K562 treated with DMSO at 1 percent for 24 hours (cell line): ENCODE data around the gene MTF2. TPM values are rescaled to one million over a fixed set of nuclear protein-coding genes. Genes with fewer than 3 reads are reported as not detected.

Experiments
- total RNA-seq: library from RNA; unstranded; fragments of 300-600 nt; gene quantifications from 2 replicates; pipeline ENCODE4 v1.2.3, GENCODE V29; 2022; ENCODE audit warnings: low read depth; ENCODE audit not compliant: insufficient read depth

MTF2 gene
- 20.9 and 22.0 TPM in 2 replicates for total RNA-seq

DNA sequence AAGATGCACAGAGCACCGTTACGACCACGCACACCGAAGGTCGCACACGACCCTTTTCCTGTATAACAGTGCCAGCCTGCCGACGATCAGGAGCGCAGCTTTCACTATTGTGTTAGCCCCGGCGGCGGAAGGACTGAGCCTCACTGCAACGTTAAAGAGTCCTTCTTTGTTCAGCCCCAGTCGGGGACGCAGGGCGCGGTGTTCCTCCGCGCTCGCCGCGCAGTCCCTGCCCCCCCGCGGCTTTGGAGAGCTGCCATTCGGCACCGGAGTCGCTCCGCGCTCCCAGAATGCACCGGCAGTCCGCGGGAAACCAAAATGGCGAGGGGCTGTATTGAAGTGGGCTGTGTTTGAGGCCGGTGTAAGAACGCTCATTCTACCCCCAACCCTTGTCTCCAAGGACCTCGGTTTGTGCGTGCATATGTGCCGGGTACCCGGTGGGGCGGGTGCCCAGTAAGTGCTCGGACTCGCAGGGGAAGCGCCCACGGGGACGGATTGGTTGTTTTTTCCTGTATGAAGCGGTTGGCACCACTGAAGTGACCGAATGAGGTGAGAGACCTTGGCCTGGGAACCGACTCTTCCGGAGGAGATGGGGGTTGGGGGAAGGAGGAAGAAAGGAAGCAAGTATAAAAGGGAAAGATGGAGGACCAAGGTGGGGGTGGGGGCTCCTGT lies at the start of gene MTF2:
Gene MTF2 (plus strand): TSS at position 298 of the 669 bp plus-strand sequence. CDS start 244 bp downstream, at position 542.

DNA sequence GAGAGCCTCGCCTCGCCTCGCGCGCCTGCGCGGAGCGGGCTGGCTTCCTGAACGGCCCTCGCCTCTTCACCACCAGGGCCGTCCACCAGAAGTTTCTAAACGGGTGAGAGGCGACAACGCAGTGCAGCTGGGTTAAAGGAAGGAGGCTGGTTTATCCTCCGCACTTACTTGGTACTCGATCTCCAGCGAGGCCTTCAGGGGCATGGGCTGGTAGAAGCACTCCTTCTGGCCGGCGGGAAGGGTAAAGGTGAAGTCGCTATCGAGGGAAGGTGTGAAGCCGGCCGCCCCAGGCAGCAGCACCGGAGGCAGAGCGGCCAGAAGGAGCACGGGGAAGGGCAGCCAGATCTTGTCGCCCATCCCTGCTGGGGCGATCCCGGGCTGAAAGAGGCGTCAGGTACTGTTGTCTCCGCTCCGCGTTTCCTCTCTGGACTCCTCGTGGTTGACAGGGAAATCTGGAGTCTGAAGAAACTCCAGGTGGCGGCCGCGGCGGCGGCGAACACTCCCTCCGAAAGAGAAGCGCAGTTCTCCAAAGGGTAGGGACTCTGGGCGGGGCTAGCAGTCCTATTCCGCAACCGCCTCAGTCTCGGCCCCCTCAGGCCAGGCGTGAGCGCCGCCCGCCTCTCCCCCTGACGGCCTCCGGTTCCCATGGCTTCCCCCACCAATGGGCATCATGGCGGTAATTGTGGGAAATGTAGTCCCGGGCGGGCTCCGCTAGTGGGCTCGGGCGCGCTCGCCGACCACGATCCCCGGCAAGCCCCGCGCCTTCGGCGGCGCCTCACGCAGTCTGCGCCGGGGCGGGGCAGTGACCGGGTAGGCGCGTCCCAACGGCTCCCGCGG lies 101.0 kb downstream of the MTF2 start, which contains the start of gene TMED5:
Gene TMED5 (minus strand): TSS at position 528 of the 837 bp plus-strand sequence. CDS start 171 bp downstream, at position 357.

DNA sequence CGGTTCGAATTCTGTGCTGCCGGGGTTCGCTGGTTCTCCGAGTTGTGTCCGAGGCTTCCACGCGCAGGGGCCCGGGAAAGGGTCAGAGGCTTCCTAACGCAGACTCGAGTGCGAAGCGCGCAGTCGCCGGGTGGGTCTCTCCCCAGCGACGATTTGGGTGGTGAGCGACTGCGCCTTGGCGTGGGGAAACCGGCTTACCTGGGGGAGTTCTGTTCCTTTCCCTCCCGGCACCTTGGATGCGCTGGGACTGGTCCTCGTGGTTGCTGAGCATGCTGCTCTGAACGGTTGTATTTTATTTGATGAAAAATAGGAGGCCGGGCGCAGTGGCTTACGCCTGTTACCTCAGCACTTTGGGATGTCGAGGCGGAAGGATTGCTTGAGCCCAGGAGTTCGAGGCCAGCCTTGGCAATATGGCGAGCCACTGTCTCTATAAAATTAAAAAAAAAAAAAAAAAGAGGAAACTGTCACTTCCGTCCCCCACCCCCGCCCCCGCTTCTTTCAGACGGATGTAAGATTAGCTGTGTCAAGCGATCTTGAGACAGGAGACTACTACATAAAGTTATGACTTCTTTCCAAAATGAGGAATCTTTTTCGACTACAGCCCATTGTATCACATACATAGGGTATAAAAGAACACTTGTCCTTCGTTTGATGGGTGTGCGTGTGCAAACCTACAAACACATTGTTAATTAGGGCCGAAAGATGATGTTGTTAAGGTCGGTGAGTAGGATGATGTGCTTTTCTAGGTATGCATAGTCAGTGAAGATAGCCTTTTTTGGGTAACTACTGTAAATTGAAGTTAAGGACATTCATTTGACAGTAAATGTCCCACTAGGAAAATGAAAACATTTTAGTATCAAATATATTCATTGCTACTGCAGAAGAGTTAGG lies 101.9 kb downstream of the MTF2 start, which contains the start of gene CCDC18:
Gene CCDC18 (plus strand): TSS at position 2 of the 891 bp plus-strand sequence. CDS start 2,638 bp downstream, outside the sequence.

Other genes starting within 250 kb of the MTF2 start
- 2,150 and 2,326 TPM in 2 replicates for gene RPL5, start 247.2 kb upstream of the MTF2 start, total RNA-seq
- gene DIPK1A, start 117.8 kb upstream of the MTF2 start, total RNA-seq: 3.6 and 5.2 TPM in 2 replicates
- 24.8 and 28.7 TPM in 2 replicates for gene TMED5, start 101.1 kb downstream of the MTF2 start, total RNA-seq
- 17.2 and 25.6 TPM in 2 replicates for gene CCDC18, start 101.4 kb downstream of the MTF2 start, total RNA-seq